Progenitor cell of endocrine pancreas (in vitro differentiated cells): ENCODE results near the gene HMGXB3. TPM values are rescaled to one million over a fixed set of nuclear protein-coding genes. Genes with fewer than 3 reads are reported as not detected.

ENCODE experiments used
- DNase-seq: peaks from one replicate; pipeline ENCODE4 v3.0.0; 2021; ENCODE audit warnings: low spot score; ENCODE audit not compliant: unreplicated experiment
- H3K27ac Mint-ChIP-seq: 2 replicates; pipeline ENCODE4 v1.8.0; 2021; ENCODE audit warnings: mild to moderate bottlenecking, moderate library complexity, mixed read lengths
- H3K27me3 Mint-ChIP-seq: 2 replicates; pipeline ENCODE4 v1.8.0; 2021; ENCODE audit warnings: mixed read lengths
- H3K36me3 Mint-ChIP-seq: 2 replicates; pipeline ENCODE4 v1.8.0; 2022; ENCODE audit warnings: mixed read lengths; ENCODE audit not compliant: insufficient read depth
- H3K4me1 Mint-ChIP-seq: 2 replicates; pipeline ENCODE4 v1.8.0; 2021; ENCODE audit warnings: low read depth, mixed read lengths
- H3K4me3 Mint-ChIP-seq: 2 replicates; pipeline ENCODE4 v1.8.0; 2021; ENCODE audit warnings: low read depth, mild to moderate bottlenecking, moderate library complexity, mixed read lengths
- H3K9me3 Mint-ChIP-seq: 2 replicates; pipeline ENCODE4 v1.8.0; 2021; ENCODE audit warnings: low read depth, mixed read lengths
- total RNA-seq: library from RNA; stranded (reverse); gene quantifications from 2 replicates; pipeline ENCODE4 v1.2.1, GENCODE V29; 2021
- TF ChIP-seq, protein P1 (sequence below): fragments of 200-600 bp; sonication (generic); IDR thresholded peaks from one replicate; pipeline ENCODE4 v1.5.0; 2021; ENCODE audit warnings: antibody characterized with exemption, mild to moderate bottlenecking; ENCODE audit not compliant: unreplicated experiment

The HMGXB3 gene
- total RNA-seq, 1 donor from 2014 or later, result 39.9 TPM

DNA sequence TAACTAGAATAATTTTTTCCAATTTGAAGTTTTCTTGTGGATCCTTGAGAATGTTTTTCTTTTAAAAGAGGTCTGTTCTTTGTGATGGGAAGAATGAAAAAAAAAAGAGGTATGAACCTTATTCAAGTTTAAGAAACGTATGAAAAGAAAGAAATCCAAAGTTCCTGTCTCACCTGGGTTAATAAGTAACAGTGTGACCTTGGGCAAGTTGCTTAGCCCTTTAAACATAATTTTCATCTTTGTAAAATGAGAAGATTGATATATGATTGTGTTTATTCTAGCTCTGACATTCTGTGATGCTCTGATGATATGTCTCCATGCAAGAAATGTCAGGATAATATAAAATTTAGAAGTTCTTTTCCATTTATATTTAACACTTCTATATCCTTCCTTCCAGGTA lies 20.6 kb upstream of the HMGXB3 start:
- Mint-ChIP-seq H3K9me3 (no peaks in the 10 kb centered on the region), H3K36me3 (peaks cover 16% of the 10 kb centered on the region), H3K27ac (no peak overlapping the region), H3K4me1 (peaks cover 33% of the 10 kb centered on the region), H3K4me3 (no peak overlapping the region), H3K27me3 (no peaks in the 10 kb centered on the region)
- TF ChIP-seq, protein P1, sequence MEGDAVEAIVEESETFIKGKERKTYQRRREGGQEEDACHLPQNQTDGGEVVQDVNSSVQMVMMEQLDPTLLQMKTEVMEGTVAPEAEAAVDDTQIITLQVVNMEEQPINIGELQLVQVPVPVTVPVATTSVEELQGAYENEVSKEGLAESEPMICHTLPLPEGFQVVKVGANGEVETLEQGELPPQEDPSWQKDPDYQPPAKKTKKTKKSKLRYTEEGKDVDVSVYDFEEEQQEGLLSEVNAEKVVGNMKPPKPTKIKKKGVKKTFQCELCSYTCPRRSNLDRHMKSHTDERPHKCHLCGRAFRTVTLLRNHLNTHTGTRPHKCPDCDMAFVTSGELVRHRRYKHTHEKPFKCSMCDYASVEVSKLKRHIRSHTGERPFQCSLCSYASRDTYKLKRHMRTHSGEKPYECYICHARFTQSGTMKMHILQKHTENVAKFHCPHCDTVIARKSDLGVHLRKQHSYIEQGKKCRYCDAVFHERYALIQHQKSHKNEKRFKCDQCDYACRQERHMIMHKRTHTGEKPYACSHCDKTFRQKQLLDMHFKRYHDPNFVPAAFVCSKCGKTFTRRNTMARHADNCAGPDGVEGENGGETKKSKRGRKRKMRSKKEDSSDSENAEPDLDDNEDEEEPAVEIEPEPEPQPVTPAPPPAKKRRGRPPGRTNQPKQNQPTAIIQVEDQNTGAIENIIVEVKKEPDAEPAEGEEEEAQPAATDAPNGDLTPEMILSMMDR, result no peak
- DNase-seq, result no peak

DNA sequence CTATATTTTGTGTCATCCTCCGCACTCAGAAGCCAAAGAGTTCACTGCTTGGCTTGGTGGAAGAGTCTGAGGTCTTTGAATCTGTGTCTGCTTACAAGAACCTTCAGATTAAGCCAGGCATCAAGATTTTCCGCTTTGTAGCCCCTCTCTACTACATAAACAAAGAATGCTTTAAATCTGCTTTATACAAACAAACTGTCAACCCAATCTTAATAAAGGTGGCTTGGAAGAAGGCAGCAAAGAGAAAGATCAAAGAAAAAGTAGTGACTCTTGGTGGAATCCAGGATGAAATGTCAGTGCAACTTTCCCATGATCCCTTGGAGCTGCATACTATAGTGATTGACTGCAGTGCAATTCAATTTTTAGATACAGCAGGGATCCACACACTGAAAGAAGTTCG lies 19.3 kb upstream of the HMGXB3 start:
- Mint-ChIP-seq H3K4me1 (peaks cover 22% of the 10 kb centered on the region), H3K27ac (no peak overlapping the region), H3K27me3 (no peaks in the 10 kb centered on the region), H3K4me3 (no peak overlapping the region), H3K36me3 (peaks cover 16% of the 10 kb centered on the region), H3K9me3 (no peaks in the 10 kb centered on the region)
- TF ChIP-seq, protein P1, result no peak
- no peak for DNase-seq

DNA sequence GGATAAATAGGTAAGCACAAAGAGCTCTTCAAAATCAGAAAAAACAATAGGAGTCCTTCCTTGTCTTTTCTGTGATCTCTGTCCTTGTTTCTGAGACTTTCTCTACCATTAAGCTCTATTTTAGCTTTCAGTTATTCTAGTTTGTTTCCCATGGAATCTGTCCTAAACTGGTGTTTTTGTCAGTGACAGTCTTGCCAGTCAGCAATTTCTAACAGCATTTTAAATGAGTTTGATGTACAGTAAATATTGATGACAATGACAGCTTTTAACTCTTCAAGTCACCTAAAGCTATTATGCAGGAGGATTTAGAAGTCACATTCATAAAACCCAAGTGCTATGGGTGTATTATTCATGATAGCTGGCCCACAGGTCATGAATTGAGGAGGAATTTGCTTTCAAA lies 18.0 kb upstream of the HMGXB3 start:
- Mint-ChIP-seq H3K27me3 (no peaks in the 10 kb centered on the region), H3K4me3 (no peak overlapping the region), H3K27ac (no peak overlapping the region), H3K4me1 (peaks cover 16% of the 10 kb centered on the region), H3K9me3 (no peaks in the 10 kb centered on the region), H3K36me3 (peaks cover 15% of the 10 kb centered on the region)
- no peak for DNase-seq
- TF ChIP-seq, protein P1, result no peak

DNA sequence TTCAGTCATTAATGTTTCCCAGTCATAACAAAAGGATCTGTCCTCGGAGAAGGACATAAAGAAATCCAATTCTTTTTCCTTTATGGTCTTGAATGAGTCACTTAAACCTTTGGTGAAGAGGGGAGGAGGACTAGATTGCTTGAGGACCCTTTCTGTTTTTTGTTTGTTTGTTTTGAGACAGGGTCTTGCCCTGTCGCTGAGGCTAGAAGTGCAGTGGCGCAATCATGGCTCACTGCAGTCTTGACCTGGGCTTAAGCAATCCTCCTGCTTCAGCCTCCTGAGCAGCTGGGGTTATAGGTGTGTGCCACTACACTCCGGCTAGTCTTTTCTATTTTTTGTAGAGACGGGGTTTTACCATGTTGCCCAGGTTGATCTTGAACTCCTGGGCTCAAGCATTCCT lies 12.4 kb upstream of the HMGXB3 start:
- H3K4me1 Mint-ChIP-seq, result peaks cover 11% of the 10 kb centered on the region
- H3K36me3 Mint-ChIP-seq, result no peaks in the 10 kb centered on the region
- TF ChIP-seq, protein P1, result no peak
- DNase-seq, result no peak
- H3K4me3 Mint-ChIP-seq, result no peak overlapping the region
- no peaks in the 10 kb centered on the region for H3K9me3 Mint-ChIP-seq
- H3K27me3 Mint-ChIP-seq, result no peaks in the 10 kb centered on the region
- no peak overlapping the region for H3K27ac Mint-ChIP-seq

DNA sequence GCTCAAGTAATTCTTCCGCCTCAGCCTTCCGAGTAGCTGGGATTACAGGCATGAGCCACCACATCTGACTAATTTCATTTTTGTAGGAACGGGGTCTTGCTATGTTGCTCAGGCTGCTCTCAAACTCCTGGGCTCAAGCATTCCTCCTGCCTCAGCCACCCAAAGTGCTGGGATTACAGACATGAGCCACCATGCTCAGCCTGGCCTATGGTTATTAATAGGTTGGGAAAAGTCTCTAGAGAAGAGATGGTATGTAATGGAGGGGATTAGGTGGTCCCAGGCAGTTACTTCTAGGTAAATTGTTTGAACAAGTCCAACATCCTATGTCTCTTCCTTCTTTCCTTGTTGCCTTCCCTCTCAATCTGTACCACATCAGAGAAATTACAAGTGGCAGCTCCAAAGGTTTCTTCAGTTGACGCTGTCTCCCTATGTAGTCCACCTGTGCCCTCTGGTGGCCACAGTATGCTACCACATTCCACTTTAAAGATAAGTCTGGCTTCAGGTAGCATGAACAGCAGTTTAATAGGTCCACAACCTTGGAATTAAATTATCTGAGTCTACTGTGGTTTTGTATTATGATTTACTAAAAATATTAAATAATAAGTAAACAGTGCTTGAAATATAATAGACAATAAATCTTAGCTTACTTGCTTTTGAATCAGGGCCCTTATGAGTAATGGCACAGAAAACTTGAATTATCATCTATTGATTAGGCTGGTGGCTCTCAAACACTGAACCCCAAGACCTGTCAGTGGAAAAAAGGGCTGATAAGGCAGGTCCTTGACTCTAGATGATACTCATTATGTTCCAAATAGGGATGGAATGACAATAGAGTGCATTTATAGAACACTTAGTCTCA lies 9.8 kb upstream of the HMGXB3 start:
- Mint-ChIP-seq H3K9me3 (no peaks in the 10 kb centered on the region), H3K36me3 (no peaks in the 10 kb centered on the region), H3K4me3 (no peak overlapping the region), H3K27me3 (no peaks in the 10 kb centered on the region), H3K27ac (no peak overlapping the region), H3K4me1 (peaks cover 7% of the 10 kb centered on the region)
- TF ChIP-seq, protein P1, result peak; percentile 96
- DNase-seq, result peak; percentile 63
